HepG2 (cell line): ENCODE data around the gene IFI35. TPM values are rescaled to one million over a fixed set of nuclear protein-coding genes. Genes with fewer than 3 reads are reported as not detected.

ENCODE experiments used
- ATAD3A ChIP-seq: sonication (generic); formaldehyde crosslinking; IDR thresholded peaks from 2 replicates; pipeline ENCODE4 v1.4.0; 2020; ENCODE audit warnings: missing genetic modification reagents
- ATF3 ChIP-seq: sonication (generic); formaldehyde crosslinking; IDR thresholded peaks from 2 replicates; pipeline ENCODE4 v1.4.0; 2020; ENCODE audit warnings: missing genetic modification reagents
- ATF4 ChIP-seq, 2 experiments: fragments of 450-650 bp in 1 of 2; sonication (generic) in 1 of 2; formaldehyde crosslinking; IDR thresholded peaks; 2 replicates each; pipeline versions ENCODE4 v1.5.0 to v1.8.0; 2020 to 2022; ENCODE audit warnings: mild to moderate bottlenecking in 1 of 2, missing genetic modification reagents in 1 of 2
- CBX1 ChIP-seq: IDR thresholded peaks from one replicate; pipeline ENCODE4 v1.6.1; 2016; ENCODE audit warnings: antibody characterized with exemption, low read depth
- DNMT1 ChIP-seq: sonication (generic); formaldehyde crosslinking; IDR thresholded peaks from 2 replicates; pipeline ENCODE4 v1.5.1; 2020; ENCODE audit warnings: mild to moderate bottlenecking, missing genetic modification reagents
- HMGXB4 ChIP-seq, 2 experiments: sonication (generic) in 1 of 2; formaldehyde crosslinking in 1 of 2; IDR thresholded peaks; 2 replicates each; pipeline versions ENCODE4 v1.4.0 to v1.6.1; 2018 to 2020; ENCODE audit warnings: missing genetic modification reagents in 2 of 2, borderline replicate concordance in 1 of 2, low read depth in 1 of 2, mild to moderate bottlenecking in 1 of 2, missing biosample characterization in 1 of 2
- JUNB ChIP-seq: sonication (generic); formaldehyde crosslinking; IDR thresholded peaks from 2 replicates; pipeline ENCODE4 v1.8.0; 2022; ENCODE audit warnings: missing genetic modification reagents, mild to moderate bottlenecking, borderline replicate concordance
- MAFK ChIP-seq, 2 experiments: IDR thresholded peaks in 1 of 2; conservative IDR thresholded peaks in 1 of 2; 2 replicates each; pipeline ENCODE4 v1.6.1; 2011; ENCODE audit warnings: improper control_type of control experiment in 2 of 2, low read length in 2 of 2
- SIX4 ChIP-seq: sonication (generic); formaldehyde crosslinking; IDR thresholded peaks from 2 replicates; pipeline ENCODE4 v1.4.0; 2020; ENCODE audit warnings: missing genetic modification reagents
- THYN1 ChIP-seq: sonication (generic); formaldehyde crosslinking; IDR thresholded peaks from 2 replicates; pipeline ENCODE4 v1.8.1; 2023; ENCODE audit warnings: low read depth, mild to moderate bottlenecking, moderate library complexity, missing genetic modification reagents, borderline replicate concordance
- ZBTB3 ChIP-seq: sonication (generic); formaldehyde crosslinking; IDR thresholded peaks from 2 replicates; pipeline ENCODE4 v1.4.0; 2020; ENCODE audit warnings: low read depth, mild to moderate bottlenecking, moderate library complexity, missing genetic modification reagents, borderline replicate concordance
- ZBTB34 ChIP-seq: sonication (generic); formaldehyde crosslinking; IDR thresholded peaks from 2 replicates; pipeline ENCODE4 v1.8.0; 2022; ENCODE audit warnings: mild to moderate bottlenecking, missing genetic modification reagents
- ZFP91 ChIP-seq: sonication (generic); formaldehyde crosslinking; IDR thresholded peaks from 2 replicates; pipeline ENCODE4 v1.9.0; 2022; ENCODE audit warnings: missing genetic modification reagents, mild to moderate bottlenecking, borderline replicate concordance
- ZHX1 ChIP-seq: sonication (generic); formaldehyde crosslinking; IDR thresholded peaks from 2 replicates; pipeline ENCODE4 v1.8.1; 2022; ENCODE audit warnings: low read depth, mild to moderate bottlenecking, missing genetic modification reagents
- ZNF10 ChIP-seq: sonication (generic); formaldehyde crosslinking; IDR thresholded peaks from 2 replicates; pipeline ENCODE4 v1.4.0; 2020; ENCODE audit warnings: mild to moderate bottlenecking, low read depth, missing genetic modification reagents, borderline replicate concordance
- ZNF333 ChIP-seq: sonication (generic); formaldehyde crosslinking; IDR thresholded peaks from 2 replicates; pipeline ENCODE4 v1.4.0; 2020; ENCODE audit warnings: mild to moderate bottlenecking, missing genetic modification reagents, borderline replicate concordance
- polyA plus RNA-seq, 8 experiments: library from polyadenylated mRNA; depleted of rRNA in 3 of 8; stranded (reverse) in 7 of 8; unstranded in 1 of 8; fragments of >200 nt; fragmentation: Illumina TruSeq in 4 of 8; extraction: Trizol in 4 of 8; gene quantifications; 2 replicates each; pipeline versions ENCODE4 v1.2.1 to v1.2.3, GENCODE V29; 2011 to 2016; ENCODE audit warnings: low read depth in 4 of 8, missing spikeins in 1 of 8, mixed read lengths in 1 of 8; ENCODE audit not compliant: insufficient read depth in 1 of 8
- total RNA-seq, 5 experiments: library from RNA; depleted of rRNA; stranded (reverse); fragments of >200 nt; fragmentation: Illumina TruSeq; extraction: Trizol; gene quantifications; 2 replicates each; pipeline ENCODE4 v1.2.3, GENCODE V29; 2016; ENCODE audit warnings: low read depth in 1 of 5
- TF ChIP-seq, protein P1 (sequence below): sonication (generic); formaldehyde crosslinking; IDR thresholded peaks from 2 replicates; pipeline ENCODE4 v1.5.1; 2020; ENCODE audit warnings: missing genetic modification reagents, mild to moderate bottlenecking, borderline replicate concordance

IFI35 gene
- total and polyA plus RNA-seq, 2 of the 13 experiments (the other 11 are each of a cell fraction or from before 2014, with no cell fraction given), result 28.9 to 38.1 TPM

DNA sequence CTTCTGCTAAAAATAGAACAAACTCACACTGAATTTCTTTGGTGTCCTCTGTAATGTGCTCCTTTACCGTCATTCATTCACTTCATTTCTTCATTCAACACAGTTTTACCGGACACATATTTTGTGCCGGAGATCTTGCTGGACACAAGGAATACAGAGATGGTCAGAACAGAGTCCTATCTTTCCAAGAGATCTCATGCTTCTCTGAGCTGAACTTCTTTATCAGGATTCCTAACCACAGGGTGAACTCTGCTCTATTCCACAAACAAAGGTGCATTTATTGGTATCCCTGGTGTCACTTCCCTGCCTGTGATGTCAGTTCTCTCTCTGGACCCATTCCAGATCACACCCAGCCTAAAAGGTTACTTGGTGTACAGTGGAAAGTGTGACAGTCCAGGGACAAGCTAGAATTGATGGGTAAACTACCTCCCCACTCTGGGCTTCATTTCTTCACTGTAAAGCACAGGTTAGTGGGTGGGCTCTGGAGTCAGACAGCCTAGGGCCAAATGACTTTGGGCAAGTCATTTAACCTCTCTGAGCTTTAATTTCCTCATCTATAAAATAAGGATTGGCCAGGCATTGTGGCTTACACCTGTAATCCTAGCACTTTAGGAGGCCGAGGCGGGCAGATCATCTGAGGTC lies 4.2 kb downstream of the IFI35 start (continued):
- TF ChIP-seq ZFP91 (CRISPR knock-in tag) (no peak), SIX4 (CRISPR knock-in tag) (peak; percentile 69; the same call in 1 of the 2 replicates), HMGXB4 (CRISPR knock-in tag; IDR thresholded peaks at IDR 0.05; ENCODE audit: borderline replicate concordance in 1 of 2, low read depth in 1 of 2) (peak in 1 of 2 experiments; percentile 55; a peak in 1 of 4 replicates), ZHX1 (CRISPR knock-in tag) (no peak; the same call in 1 of the 2 replicates), ATF4 (CRISPR knock-in tag; IDR thresholded peaks at IDR 0.05) (peak in 1 of 2 experiments; percentile 55; a peak in 1 of 4 replicates), ZBTB34 (CRISPR knock-in tag) (0 out of 2 replicates have a peak, but pooled peaks have one; percentile 55), ATAD3A (CRISPR knock-in tag) (no peak), MAFK (conservative IDR thresholded peaks at IDR 0.05 in 1 of 2, IDR thresholded peaks at IDR 0.05 in 1 of 2; ENCODE audit: low read length in 2 of 2) (no peak), ZBTB3 (CRISPR knock-in tag) (no peak), ATF3 (CRISPR knock-in tag) (0 out of 2 replicates have a peak, but pooled peaks have one; percentile 6), THYN1 (no peak), ZNF333 (CRISPR knock-in tag) (no peak), DNMT1 (CRISPR knock-in tag) (no peak), JUNB (CRISPR knock-in tag) (no peak), ZNF10 (CRISPR knock-in tag) (no peak), CBX1 (peak; percentile 49)
- TF ChIP-seq, protein P1, sequence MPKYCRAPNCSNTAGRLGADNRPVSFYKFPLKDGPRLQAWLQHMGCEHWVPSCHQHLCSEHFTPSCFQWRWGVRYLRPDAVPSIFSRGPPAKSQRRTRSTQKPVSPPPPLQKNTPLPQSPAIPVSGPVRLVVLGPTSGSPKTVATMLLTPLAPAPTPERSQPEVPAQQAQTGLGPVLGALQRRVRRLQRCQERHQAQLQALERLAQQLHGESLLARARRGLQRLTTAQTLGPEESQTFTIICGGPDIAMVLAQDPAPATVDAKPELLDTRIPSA, result no peak
